ENCODE data around the gene ZC3H8.

GRCh38 chr2:112262876-112263275, 8.0 kb upstream of the ZC3H8 start:
- TF ChIP-seq CTCF (IDR thresholded peaks at IDR 0.05 in 4 of 5, conservative IDR thresholded peaks at IDR 0.05 in 1 of 5): no peak
- TF ChIP-seq POLR2A (IDR thresholded peaks at IDR 0.05): no peak

All from gastrocnemius medialis (tissue), 4 donors.